RPMI7951 (cell line): ENCODE results near the gene KRTAP5-6. TPM values are rescaled to one million over a fixed set of nuclear protein-coding genes. Genes with fewer than 3 reads are reported as not detected.

ENCODE experiments used
- DNase-seq: peaks from one replicate; pipeline ENCODE4 v3.0.0-alpha.2; 2012; ENCODE audit warnings: low read depth
- total RNA-seq: library from RNA; depleted of rRNA; stranded (reverse); fragments of >200 nt; shearing (Covaris generic); gene quantifications from 2 replicates; pipeline ENCODE4 v1.2.3, GENCODE V29; 2014

The KRTAP5-6 gene
- total RNA-seq, 1 experiment from 2014 or later: not detected

GRCh38 chr11:1702506-1702905 lies 5.5 kb downstream of the KRTAP5-6 start:
- DNase-seq: no peak

- no peak for DNase-seq
Observed at GRCh38 chr11:1703146-1703545, 6.2 kb downstream of the KRTAP5-6 start.

- DNase-seq: peak; percentile 95
Observed at GRCh38 chr11:1705126-1706052, 8.4 kb downstream of the KRTAP5-6 start.

GRCh38 chr11:1706634-1707400 lies 9.8 kb downstream of the KRTAP5-6 start:
- peak; percentile 18 for DNase-seq

GRCh38 chr11:1707751-1708150 lies 10.8 kb downstream of the KRTAP5-6 start:
- DNase-seq: no peak

GRCh38 chr11:1708716-1709115 lies 11.7 kb downstream of the KRTAP5-6 start:
- no peak for DNase-seq

GRCh38 chr11:1714908-1715885 lies 18.2 kb downstream of the KRTAP5-6 start:
- DNase-seq: no peak

GRCh38 chr11:1717745-1718144 lies 20.8 kb downstream of the KRTAP5-6 start:
- no peak for DNase-seq

- DNase-seq: no peak
Observed at GRCh38 chr11:1718326-1718725, 21.3 kb downstream of the KRTAP5-6 start.

- DNase-seq: no peak
Observed at GRCh38 chr11:1719781-1720180, 22.8 kb downstream of the KRTAP5-6 start.

- peak; percentile 75 for DNase-seq
Observed at GRCh38 chr11:1727096-1727690, 30.2 kb downstream of the KRTAP5-6 start.

- DNase-seq: no peak
Observed at GRCh38 chr11:1727861-1728260, 30.9 kb downstream of the KRTAP5-6 start.

GRCh38 chr11:1728301-1728700 lies 31.3 kb downstream of the KRTAP5-6 start:
- DNase-seq: no peak

- no peak for DNase-seq
Observed at GRCh38 chr11:1728931-1729691, 32.1 kb downstream of the KRTAP5-6 start.

- peak; percentile 61 for DNase-seq
Observed at GRCh38 chr11:1729692-1730011, 32.7 kb downstream of the KRTAP5-6 start.

- no peak for DNase-seq
Observed at GRCh38 chr11:1730059-1730629, 33.1 kb downstream of the KRTAP5-6 start.

- no peak for DNase-seq
Observed at GRCh38 chr11:1731451-1732059, 34.6 kb downstream of the KRTAP5-6 start.

- no peak for DNase-seq
Observed at GRCh38 chr11:1732418-1733008, 35.5 kb downstream of the KRTAP5-6 start.

GRCh38 chr11:1733009-1733715 lies 36.2 kb downstream of the KRTAP5-6 start:
- DNase-seq: no peak
